GM21528 (cell line): ENCODE measurements around the gene OR5T1.

Experiments
- ATAC-seq: cut with Tn5 transposase; IDR thresholded peaks from one replicate; pipeline ENCODE4 v1.9.1; 2021; ENCODE audit warnings: mild to moderate bottlenecking, moderate library complexity; ENCODE audit not compliant: unreplicated experiment, low FRiP score

Gene OR5T1

DNA sequence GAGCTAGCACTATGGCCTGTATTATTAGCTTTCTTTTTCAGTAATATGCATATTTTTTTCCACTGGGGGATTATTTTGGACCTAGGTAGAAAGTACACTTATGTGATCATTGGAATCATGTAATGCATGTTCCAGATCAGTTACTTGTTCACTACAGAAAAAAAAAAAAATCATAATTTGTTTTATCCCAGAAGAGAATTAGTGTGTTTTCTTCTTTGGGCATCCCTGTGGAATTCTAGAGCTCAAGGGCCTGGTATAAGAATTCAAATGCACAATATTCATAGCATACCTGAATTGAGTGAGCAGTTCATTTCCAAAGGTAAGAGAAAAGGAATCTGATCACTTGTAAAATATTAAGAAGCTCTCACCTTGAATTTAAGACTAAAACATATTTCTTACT is at the start of gene OR5T1:
TSS of gene OR5T1 (plus strand) at position 301 of the 400 bp plus-strand sequence. CDS start 1,485 bp downstream, outside the sequence.
- no peak for ATAC-seq

DNA sequence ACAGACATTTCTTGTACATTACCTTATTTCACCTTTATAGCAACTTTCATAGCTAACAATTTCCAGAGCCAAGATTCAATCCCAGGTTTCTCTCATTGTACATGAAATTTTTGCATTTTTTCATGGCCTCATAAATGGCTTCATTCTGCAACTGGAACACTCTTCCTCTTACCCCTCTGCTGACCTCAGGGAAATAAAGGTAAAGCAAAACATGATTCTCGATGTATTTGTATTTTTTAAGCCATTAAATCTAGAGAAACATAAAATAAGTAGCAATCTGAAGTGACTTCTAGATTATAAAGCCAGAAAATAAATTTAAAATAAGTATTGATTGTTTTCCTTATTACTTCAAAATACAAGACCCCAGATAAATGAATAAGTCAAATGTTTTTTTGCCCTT is 39.8 kb upstream of the OR5T1 start, which contains the start of gene OR5T2:
TSS of gene OR5T2 (minus strand) at position 101 of the 400 bp plus-strand sequence. CDS start 1,193 bp downstream, outside the sequence.
- ATAC-seq = no peak

DNA sequence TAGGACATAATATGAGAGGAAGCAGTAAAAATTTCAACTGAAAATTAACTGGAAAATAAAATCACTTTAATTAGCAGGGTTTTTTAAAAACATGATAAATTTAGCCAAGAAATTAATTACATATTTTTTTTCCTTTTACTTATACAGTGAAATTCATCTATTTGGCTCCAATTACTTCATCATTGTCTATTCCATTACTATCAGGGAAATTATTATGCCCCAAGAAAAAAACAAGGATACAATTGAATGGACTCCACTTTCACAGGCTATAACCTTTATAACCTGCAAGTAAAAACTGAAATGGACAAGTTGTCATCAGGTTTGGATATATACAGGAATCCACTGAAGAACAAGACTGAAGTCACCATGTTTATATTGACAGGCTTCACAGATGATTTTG is 22.0 kb upstream of the OR5T1 start, which contains the start of gene OR5T3:
TSS of gene OR5T3 (plus strand) at position 301 of the 400 bp plus-strand sequence. CDS start at position 301, 0 bp downstream.
- no peak for ATAC-seq

DNA sequence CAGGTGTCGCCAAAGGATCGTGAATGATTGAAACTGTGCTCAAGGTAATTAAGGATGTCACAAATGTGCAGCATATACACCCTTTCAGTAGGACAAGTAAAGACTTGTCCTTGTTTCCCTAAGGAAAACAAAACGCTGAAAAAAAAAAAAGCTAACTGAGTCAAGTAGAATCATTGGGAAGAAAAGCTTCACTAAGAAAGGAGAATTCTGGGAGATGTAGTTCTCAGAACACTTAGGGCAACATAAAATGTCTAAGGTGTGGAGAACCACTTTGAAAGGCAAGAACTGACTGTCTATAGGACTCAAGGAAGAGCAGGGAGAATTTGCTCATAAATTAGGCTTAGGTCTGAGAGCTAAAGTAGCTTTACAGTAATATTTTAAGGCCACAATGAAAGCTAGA is 2.9 kb upstream of the OR5T1 start:
- no peak for ATAC-seq

DNA sequence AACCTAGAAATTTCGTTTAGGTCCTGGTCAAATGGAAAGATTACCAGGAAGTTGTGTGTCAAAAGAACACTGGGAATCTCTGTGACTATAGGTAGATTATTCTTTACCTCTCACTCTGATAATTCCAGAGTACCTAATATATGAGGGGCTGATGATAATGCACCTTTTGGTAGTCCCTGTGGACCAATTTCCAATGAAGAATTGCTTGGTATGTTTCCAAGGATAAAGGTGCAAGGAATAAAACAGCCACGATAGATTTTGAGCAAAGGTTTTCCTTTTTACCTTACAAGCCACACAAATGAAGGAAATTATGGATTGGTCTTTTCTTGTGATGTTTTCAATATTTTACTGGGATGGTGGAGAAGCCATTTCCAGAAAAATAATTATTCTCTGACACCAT is 18.2 kb downstream of the OR5T1 start, which contains the start of gene OR8H1:
TSS of gene OR8H1 (minus strand) at position 101 of the 400 bp plus-strand sequence. CDS start 1,192 bp downstream, outside the sequence.
- no peak for ATAC-seq

DNA sequence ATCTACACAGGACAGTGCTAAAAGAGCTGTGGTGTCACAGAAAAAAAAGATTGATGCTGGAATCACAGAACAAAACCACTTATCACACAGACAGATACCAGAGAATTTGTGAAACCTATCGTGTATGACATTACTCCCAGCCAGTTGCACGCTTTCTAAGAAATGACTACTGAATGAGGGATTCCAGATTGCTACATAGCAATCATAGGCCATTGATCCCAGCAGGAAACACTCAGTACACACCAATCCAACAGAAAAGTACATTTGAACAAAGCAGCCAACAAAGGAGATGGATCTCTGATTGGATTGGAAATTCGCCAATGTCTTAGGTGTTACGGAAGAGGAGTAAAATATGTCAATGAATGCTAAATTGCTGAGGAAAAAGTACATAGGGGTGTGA is 22.9 kb downstream of the OR5T1 start:
- ATAC-seq = no peak

DNA sequence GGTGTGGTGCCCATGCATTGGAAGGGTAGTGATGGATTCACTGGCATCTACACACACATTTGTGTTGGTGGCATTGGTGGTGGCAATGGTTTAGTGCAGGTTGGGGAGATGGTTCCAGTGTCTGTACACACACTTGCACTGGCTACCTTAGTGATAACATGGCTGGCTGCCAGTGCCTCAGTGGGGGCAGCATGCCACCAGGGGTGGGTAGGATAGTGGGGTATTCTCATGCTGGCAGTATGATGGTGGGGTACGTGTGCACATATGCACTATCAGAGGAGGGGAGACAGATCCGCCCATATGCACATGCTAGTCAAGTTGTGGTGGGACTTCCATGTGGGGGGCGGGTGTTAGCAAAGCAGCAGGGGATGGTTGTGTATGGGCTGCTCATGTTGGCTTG is 33.9 kb downstream of the OR5T1 start:
- no peak for ATAC-seq

DNA sequence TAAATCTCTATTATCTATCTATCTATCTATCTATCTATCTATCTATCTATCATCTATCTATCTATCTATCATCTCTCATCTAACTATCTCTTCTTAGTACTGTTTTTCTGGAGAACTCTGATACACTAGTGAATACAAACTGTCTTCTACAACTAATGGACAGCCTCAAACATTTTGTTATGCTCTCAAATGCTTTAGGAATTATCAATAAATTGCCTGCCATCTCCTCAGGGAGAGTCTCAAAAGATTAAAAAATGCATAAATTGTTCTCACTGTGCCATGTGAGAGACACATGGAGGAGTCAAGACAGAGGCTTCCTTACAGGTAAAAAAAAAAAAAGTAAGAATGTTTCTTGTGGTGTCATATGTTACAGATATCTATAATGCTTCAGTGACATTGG is 40.9 kb downstream of the OR5T1 start, which contains the start of gene OR8K3:
TSS of gene OR8K3 (plus strand) at position 301 of the 400 bp plus-strand sequence. CDS start 3,163 bp downstream, outside the sequence.
- ATAC-seq = no peak
